NCI-H446 (cell line): ENCODE results near the gene MVK.
"Not testable (repeated sequence)": the region's sequence is repeated elsewhere in the genome, so short reads cannot be mapped to it uniquely, and the experiment has no call there.

Experiments
- DNase-seq, 2 experiments: peaks; one replicate each; lab custom pipeline; 2025; lab: John Stamatoyannopoulos, UW

The MVK gene

GRCh38 chr12:109590566-109590965 lies 17.0 kb downstream of the MVK start:
- no peak for DNase-seq

GRCh38 chr12:109591041-109591440 lies 17.4 kb downstream of the MVK start:
- no peak for DNase-seq

GRCh38 chr12:109592195-109592904 lies 18.8 kb downstream of the MVK start:
- DNase-seq: no peak

DNA sequence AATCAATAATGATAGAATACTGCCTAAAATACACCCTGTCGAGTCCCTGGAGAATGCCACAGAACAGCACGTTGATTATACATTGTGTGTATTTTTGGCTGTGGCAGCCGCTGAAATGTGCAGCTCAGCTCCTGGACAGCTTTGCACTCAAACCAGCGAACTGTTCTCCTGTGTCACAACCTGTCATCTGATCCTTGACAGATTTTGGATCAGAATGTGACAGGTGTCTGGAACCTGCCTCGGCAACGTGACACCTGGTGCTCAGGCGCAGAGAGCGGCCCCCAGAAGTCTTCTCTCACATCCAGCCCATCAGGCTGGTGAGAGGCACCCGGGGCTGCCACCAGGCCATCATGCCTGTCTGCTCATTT lies 19.3 kb downstream of the MVK start:
- DNase-seq: no peak

GRCh38 chr12:109594556-109595317 lies 21.1 kb downstream of the MVK start:
- no peak for DNase-seq

- DNase-seq: no peak
Measured at GRCh38 chr12:109595321-109595902, 21.8 kb downstream of the MVK start.

GRCh38 chr12:109596418-109597244 lies 23.0 kb downstream of the MVK start:
- DNase-seq: no peak

GRCh38 chr12:109597414-109597794 lies 23.8 kb downstream of the MVK start:
- DNase-seq: no peak

GRCh38 chr12:109597795-109598427 lies 24.3 kb downstream of the MVK start:
- DNase-seq: peak; percentile 34 to 78

DNA sequence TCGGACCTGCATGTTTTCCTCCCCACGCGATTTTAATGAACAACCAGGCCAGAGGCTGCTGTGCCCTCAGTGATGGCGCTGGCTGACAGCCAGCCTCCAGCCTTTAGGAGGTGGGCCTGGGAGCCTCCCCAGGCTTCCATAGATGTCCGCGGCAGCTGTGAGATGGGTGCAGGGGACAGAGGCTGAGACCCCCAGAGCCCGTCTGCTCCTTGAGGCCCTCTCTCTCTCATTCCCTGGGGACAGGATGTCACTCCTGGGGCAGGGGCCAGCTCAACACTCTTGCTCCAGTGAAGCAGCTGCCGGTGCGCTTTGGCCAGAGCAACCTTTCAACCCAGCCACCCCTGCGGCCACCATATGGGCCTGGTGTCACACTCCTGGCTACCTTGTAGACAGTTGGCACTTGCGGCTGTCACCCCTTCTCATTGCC lies 24.8 kb downstream of the MVK start:
- DNase-seq: no peak

GRCh38 chr12:109599087-109599486 lies 25.5 kb downstream of the MVK start:
- DNase-seq: no peak

DNA sequence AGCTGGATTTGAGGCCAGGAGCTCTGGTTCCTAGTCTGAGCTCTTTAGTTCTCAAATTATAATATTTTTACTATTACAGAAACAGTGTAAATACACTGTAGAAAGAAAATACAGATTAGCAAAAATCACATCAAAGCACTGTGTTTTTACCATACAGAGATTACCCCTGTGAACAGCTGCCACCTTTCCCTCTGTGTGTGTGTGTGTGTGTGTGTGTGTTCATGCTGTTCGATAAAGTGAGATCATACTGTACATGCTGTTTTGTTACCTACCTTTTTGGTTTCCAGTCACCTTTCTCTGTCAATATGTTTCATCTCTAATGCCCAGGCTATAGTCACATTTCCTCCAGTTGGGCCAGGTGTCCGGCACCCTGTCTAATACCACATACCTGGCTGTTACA lies 26.9 kb downstream of the MVK start:
- DNase-seq: no peak

- no peak for DNase-seq
Measured at GRCh38 chr12:109600995-109601394, 27.4 kb downstream of the MVK start.

DNA sequence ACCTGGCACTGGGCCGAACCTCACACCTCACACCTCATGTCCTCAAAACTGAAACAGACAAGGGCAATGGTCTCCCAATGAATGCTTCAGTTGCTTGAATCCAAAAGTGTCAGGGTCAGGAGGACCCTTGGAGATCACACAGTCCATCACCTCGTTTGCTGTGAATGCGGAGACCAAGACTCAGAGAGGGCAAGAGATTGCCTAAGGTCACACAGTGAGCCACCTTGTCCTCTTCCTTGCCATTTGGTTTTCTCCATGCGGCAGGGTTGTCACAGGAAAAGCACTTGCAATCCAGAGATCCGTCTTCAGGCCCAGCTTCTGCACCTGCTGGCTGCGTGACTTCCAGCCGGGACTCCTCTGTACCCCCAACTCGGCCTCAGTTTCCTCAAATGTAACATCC lies 28.0 kb downstream of the MVK start:
- no peak for DNase-seq

GRCh38 chr12:109602132-109602531 lies 28.5 kb downstream of the MVK start:
- not testable (repeated sequence) for DNase-seq

- no peak for DNase-seq
Measured at GRCh38 chr12:109604132-109604585, 30.6 kb downstream of the MVK start.

GRCh38 chr12:109605016-109605415 lies 31.4 kb downstream of the MVK start:
- no peak for DNase-seq

DNA sequence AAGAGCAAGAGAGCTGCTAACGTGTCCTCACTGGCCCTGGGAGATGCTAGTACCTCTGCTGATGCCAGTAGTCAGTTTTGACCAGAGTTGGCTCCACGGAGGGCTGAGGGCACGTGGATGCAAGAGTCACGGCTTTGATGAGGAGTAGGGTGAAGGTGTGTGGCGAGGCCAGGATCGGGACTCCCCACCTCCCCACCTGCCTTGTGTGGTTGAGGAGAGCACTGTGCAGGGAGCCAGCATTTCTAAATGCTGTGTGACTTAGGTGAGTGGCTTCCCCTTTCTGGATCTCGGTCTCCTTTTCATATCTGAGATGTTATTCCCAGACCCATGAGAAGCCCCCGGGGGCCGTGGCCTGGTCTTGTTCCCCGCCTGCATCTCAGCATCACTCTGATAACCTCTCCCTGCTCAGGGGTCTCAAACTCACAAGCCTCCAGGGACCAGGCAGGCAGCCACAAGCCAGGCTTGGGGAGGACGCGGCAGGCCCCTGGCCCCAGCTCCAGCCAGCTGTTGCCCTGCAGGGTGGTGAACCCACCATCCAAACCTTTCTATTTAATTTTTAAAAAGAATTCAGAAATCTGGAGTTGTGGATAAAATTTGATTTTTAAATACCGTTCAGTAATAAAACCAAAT lies 32.1 kb downstream of the MVK start:
- no peak for DNase-seq

DNA sequence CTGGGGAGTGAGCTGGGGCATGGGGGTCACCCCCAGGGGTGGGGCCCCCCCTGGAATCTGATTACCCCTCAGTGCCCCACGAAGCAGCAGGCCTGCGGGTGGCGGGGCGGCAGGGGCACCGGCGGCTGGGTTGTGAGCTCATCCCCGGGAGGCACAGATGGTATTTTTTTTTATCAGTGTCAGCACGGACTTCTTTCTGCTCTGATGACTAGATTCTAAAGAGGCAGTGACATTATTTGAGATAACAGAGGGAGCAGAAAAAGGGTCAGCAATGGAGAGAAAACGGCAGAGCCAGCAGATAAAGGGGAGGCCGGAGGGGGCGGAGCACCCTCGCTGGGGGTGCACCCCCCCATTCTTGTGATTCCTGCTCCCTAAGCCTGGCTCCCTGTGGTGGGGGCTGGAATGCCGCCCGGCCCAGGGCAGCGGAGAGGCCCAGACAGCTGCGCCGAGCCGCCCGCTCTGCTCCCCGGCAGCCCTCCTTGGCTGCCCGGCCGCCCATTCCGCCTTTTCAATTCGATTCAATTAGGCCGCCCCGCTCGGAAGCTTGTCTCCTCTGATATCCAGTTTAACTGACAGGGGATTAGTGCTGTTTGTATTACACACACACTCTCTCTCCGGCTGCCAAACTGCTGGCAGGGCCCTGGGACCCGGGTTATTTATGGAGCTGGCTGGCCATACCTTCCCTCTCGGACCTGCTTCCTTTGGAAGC lies 32.9 kb downstream of the MVK start:
- peak in 1 of 2 experiments; percentile 61 for DNase-seq

- no peak for DNase-seq
Measured at GRCh38 chr12:109607618-109608017, 34.0 kb downstream of the MVK start.

DNA sequence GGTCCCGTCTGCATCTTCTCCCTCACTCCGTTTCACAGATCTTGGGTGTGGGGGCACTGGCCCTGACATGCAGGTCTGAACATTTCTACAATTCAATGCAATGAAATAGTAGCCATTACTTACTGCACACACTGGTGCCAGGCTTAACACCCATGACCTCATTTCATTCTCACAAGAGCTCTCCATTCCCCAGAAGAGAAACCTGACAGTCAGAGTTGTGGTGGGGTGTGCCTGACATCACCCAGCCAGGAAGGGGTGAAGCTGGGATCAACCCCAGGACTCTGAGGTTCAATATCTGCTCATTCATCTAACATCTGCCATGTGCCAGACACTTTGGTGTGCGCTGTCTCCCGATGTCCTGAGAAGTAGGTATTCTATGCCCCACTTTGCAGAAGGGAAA lies 34.7 kb downstream of the MVK start:
- no peak for DNase-seq
